NCI-H187 (cell line): Measurements from ENCODE around the gene PARD3B.

Source experiments
- DNase-seq, 2 experiments: peaks; one replicate each; lab custom pipeline; 2025; lab: John Stamatoyannopoulos, UW

The PARD3B gene

DNA sequence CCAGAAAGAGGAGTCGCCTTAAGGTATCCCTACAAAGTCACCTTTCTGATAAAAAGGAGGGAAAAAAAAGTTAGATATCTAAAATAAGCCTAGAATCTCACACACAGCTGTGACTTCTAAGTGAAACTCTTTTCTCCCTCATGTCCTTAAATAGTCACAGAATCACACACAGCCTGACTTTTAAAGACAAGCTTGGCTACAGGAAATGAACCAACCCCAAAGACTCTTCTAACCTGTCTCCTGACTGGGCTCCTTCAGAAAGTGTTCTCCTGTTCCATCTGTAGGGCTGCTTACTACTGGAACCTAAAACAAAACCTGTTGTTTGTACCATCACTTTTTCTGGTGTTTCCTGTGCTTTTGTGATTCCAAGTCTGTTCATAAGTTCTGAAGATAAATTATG lies 1074.3 kb downstream of the PARD3B start:
- DNase-seq, result no peak

DNA sequence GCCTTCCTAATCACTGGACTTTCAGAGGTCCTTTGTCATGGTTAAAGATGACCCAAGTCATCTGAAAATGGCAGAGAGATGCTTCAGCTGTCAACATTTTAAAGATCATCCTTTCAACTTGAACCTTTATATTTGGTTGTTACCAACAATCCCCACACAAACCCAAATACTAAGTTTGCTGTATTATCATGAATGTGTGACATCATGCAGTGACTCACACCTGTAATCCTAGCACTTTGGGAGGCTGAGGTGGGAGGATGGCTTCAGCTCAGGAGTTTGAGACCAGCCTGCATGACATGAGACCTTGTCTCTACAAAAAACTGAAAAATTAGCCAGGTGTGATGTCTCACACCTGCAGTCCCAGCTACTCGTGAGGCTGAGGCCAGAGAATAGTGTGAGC lies 1081.8 kb downstream of the PARD3B start:
- no peak for DNase-seq

DNA sequence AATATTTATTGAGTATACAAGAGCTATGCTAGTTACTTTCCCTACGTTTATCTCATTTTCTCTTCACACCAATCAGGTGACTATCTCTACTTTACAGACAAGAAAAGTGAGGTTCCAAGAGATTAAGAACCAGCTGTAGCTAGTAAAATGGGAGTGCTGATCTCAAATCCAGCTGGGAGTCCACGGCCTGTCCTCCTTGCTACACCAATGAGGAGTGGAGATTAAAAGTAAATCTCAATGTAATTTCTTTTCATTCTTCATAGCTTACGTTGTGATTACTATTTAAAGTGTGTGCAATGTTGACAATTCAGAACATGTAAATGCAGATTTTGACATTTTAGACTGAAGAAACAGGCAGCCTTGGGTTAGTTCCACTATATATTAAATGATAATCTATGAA lies 1083.1 kb downstream of the PARD3B start:
- DNase-seq, result no peak

DNA sequence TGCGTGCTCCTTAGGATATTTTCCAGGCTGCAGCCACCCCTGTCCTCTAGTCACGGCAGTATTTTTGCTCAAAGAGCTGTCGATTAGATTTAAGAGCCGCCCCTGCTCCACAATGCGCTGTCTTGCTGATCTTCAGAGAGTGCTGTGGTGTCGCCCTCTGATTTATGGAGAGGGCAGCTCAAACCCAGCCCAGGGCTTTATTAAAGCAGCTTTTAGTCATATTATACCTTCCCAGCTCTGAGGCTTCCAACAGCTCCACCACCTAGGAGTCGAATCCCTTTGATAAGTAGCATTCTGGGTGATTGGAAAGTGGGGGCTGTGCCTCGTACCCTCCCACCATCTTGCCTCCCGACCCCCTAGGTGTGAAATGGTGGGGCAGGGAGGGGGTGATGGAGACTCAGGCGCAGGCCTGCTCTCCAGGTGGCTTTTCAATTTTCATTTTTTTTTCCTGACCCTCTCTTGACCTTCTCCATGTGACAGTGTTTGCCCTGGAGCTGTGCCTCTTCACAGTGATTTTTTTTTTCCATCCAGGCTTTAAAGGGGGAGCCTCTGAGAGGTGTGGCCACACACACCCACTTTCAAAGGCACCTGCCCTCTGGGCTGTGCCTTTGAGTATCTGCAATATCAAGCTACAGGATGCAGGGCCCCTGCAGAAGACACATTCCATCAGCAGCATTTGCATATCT lies 1084.0 kb downstream of the PARD3B start:
- DNase-seq, result peak in 1 of 2 experiments; percentile 8

DNA sequence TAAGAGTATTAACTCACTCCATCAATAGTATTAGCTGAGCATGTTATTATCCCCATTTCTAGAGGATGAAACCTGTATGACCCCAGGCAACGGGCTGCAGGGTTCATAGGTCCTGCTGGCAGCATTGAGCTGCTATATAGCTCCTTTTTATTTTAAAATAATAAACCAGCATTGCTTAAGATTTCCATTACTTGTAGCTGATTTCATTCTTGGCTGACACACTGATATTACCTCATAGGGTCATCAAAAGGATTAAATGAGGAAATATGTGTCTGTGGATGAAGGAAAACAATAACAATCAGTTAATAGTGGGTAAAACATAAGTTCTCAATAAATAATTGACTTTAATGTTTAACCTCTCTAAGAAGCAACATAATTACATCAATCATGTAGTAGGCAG lies 1088.7 kb downstream of the PARD3B start:
- DNase-seq, result no peak

DNA sequence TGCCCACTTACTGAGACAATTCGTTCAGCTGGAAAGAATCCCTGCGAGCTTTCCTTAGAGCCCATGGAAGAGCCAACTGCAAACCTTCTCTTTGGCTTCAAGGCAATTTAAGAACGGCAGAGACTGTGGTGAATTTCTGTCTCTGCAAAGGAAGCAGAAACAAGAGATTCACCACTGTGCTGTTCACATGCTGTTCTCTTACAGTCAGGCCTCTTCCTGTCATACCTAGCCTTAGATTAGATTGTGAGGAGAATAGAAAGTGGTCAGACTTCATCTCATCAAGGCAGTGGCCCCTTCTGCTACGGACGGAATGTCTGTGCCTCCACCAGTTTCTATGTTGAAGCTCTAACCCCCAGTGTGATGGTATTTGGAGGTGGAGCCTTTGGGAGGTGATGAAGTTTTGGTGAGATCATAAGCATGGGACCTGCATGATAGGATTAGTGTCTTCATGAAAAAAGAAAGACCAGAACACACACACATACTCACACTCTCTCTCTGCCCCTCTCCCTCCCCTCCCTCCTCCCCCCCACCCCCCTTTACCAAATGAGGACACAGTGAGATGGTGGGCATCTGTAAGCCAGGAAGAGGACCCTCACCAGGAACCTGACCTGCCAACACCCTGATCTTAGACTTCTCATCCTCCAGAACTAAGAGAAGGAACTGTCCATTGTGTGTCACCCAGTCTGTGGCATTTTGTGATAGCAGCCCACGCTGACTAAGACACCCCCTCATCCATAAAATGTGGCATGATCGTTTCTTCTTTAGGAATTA lies 1091.5 kb downstream of the PARD3B start:
- DNase-seq, result no peak

DNA sequence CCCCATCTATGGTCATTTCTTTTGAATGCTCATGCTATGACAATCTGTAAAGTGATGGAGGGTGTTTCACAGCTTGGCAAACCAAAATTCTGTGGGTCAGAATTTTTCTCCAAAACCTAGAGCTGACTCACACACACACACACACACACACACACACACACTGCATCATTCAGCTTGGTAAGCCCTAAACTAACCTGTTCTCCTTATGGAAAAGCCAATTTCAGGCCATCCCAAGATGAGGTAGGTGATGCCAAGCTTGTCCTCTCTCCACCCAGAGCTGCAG lies 1092.0 kb downstream of the PARD3B start:
- no peak for DNase-seq

DNA sequence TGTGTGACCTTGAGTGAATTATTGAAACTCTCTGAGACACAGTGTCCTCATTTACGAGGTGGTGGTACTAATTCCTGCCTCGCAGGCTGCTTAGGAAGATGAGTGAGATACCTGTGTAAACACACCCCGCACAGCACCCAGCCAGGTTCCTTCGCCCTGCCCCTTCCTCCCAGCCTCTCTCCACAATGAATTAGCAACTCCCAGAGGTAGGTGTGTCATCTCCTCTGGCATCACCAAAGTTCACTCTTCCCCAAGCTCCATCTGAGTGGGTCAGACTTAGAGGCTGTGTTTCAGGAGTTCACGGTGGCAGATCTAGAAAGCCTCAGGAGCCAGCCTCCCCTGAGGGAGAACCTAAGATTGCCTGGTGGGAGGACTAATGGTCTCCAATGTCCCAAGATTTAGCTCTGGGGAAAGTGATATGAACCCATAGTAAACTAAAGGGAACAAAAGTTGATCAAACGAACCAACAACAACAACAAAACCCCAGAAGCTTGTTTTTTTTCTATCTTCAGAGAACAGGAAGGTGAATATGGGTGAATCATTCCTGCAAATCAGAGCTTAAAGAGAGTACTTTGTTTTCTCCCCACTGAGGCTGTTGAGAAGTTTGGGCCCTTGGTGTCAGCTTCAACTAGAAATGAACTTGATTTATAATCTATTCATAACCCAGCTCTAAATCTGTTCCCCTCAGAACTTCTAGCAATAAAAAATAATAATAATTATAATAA lies 1092.7 kb downstream of the PARD3B start:
- DNase-seq, result no peak

DNA sequence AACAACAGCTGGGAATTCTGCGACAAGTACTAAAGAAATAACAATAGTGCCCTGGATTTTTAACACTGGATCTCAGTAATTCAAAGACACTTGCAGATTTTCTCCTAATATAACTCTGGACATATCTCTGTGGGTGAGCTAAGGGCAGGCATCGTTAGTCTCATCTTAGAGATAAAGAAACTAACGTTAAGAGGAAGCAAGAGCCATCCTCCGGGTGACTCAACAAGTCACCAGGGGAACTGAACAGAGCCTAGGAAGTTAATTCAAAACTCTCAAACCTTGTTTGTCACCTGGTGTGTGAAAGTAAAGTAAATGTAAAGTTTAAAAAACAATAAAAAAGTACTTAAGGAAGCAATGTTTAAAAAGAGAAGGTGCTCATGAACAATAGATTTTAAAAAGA lies 1095.4 kb downstream of the PARD3B start:
- no peak for DNase-seq

DNA sequence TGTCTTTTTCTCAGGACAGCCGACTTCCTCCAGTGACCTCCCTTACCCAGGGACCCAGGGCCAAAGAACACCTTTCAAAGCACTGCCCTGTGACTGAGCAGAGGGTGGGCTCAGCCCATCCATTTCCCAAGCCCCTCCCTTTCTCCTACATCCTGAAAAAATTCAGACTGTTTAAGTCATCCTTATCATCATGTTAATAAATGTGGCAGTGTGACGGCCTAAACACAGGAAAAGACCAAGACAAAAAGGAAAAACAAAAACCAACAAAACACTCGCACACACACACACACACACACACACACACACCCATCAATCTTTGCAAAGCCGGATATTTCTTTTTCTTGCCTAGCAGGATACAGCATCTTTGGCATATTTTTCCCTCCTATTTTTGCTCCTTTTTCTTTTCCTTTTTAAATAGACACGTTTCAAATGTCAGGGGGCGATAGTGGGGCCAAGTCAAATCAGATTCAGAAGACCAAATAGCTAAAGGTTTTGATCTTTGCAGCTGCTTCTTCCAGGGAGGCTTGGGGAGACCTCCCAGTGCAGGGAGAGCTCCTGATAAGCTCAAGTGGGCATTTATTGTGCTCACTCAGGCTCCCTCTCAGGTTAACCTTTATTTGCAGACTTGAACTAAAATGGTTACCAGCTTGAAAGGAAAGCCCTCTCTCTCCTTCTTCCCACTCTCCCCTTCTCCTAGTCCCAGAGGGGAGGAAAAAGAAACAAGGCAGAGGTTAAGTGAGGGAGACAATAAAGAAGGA lies 1097.5 kb downstream of the PARD3B start:
- no peak for DNase-seq

DNA sequence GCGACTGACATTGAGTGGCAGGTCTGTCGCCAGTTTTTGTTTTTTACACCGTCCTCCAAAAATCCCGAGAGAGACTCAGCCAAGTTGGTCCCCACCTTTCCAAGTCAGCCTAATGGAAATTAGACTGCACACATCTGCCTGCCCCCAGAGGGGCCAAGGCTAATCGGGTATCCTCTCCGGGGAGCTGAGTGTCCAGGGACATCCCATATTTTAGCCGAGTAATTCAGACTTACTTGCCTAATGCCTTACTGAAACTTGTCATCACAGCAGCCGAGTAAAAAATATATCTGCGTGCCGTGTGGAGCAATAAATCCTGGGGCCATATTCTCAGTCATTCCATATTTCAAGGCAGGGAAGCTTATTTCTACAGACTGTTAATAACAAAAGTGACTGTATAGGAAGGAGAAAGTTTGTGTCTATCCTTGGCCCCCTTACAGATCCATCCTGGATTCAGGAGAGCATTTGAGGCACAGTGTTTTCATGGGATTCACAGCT lies 1098.2 kb downstream of the PARD3B start:
- no peak for DNase-seq

DNA sequence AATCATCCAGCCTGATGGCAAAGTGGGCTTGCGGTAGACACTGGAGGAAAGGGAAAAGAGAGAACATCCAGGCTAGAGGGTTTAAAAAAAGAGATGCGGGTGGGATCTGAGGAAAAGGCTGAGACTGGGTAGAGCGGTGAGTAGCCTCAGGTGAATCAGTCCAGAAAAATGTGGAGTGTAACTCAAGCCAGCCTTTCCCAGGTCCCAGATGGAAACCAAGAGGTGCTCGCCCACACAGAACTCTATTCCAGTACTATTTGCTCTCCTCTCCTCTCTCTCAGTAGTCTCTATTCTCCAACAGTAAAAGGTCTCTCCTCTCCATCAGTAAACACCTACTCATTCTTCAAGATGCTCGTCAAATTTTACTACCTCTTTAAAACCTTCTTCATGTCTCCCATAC lies 1098.7 kb downstream of the PARD3B start:
- DNase-seq, result no peak

DNA sequence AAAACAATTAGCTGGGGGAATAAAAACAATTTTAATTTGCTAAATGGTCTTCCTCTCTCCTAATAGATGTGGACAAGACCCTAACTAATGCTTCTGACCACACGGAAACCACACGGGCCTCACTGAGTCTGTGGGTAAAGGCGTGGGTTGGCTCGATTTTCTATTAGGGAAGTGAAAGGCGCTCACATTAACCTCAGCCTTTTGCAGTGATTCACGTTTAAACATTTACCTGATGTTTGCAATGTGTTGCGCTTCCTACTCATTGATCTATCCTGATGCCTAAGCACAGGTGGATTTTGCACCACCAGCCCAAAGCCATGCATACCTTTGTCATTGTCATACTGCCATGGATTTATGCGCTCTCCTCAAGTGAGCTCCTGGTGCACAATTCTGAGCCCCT lies 1101.4 kb downstream of the PARD3B start:
- DNase-seq, result no peak

DNA sequence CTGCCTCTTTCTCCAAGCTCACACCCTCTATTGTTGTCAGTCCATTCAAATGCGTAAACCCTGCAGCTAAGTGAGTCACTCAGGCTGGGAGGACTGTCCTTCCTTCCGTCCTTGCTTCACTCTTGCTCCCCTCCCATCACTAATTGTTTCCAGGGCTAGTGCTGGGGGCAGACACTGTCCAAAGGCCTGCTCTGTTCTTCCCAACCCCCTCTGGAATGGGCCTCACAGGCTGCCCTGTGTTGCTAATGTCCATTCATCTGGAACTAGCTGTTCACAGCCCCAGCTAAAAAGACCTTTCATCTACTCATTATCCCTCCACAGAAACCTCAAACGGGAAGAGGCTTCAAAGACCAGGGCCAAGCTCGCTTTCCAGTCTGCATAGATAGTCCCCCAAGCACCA lies 1105.2 kb downstream of the PARD3B start:
- DNase-seq, result no peak

DNA sequence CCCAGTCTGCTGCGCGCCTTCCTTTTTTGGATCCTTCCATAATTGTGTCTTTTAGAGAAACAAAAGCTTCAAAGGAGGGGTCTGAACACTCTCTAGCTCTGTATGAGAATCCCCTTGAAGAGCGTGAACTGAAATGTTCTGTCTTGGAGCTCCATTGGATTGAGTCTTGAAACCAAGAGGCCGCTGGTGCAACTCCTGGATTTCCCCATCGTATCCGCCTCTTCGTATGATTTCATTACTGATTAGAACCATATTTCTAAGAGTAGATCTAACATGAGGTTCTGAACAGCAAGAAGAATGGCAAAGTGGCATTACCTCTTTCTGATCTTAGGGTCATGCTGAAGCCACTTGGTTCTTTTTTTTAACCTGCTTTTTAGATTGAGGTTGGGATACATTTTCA lies 1105.7 kb downstream of the PARD3B start:
- no peak for DNase-seq

DNA sequence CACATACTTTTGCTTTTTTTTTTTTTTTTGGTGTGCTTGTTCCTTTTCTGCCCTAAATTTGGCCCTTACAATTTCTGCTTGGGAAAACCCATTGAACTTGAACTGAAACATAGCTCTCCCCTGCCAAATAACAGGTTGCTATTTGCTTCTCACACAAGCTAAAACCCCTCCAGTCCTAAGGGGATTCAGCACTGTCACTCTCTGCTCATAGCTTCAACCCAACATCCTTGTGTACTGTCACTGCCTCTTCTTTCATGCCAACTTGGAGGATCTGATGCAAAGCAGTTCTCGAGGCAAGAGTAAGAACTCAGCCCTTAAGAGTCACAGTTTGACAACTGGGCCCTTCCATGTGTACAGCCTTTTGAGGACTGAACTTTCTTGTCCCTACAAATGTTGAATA lies 1106.4 kb downstream of the PARD3B start:
- DNase-seq, result no peak

DNA sequence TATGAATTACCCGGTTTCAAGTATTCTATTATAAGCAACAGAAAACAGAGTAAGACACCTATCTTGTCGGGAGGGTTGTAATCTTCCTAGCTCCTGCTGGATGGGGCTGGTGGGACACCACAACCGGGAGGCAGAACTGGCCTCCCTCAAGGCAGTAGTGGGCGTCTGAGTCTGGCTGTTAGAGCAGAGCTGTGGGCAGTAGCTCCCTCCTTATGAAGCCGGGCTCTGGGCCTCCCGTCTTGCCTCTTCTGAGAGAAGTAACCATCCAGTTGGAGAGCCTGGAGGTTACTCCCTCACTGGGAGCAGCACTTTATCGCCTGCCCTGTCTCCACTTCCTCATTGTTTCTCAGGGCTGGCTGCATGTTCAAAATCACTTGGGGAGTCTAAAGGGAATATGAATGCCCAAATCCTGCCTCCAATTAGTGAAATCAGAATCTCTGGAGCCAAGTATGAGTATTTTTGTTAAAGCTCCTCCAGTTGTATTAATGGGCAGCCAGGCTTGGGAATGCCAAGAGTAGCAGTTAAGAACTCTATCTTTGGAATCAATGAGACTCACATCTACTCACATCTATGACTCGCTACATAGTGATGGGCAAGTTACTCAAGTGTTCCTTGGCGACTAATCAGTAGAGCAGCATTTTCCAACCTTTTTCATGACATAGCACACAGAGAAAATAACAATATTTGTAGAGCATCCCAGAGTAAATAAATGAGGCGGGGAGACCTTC lies 1109.8 kb downstream of the PARD3B start:
- DNase-seq, result no peak

DNA sequence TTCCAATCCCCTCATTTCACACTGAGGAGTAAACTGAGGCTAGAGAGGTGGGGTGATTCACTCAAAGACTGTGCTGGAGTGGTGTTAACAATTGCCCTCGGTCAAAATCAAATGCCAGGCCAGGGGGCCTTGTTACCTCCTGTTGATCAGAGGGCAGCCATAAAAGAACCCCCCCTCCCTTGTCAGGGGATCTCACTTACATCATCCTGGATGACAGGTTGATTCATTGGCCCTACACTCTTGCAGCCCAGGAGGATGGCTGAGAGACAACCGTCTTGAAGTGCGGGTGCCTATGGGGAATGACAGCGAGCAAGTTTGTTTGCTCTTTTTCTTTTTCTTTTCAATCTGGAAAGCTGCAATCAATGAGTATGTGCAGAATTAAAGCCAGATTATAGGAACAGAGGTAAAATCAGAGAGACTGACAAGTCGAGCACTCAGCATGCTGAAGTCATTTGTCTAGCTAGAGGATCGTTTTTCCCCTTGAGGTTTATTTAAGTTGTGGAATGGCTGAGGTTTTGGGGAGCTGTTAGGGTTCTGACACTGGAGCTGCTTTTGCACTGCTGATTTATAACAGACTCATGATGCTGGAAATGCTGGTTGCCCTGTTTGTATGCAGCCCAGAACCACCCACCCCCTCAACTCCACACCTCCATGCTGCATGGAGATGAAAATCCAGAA lies 1110.6 kb downstream of the PARD3B start:
- DNase-seq, result no peak

DNA sequence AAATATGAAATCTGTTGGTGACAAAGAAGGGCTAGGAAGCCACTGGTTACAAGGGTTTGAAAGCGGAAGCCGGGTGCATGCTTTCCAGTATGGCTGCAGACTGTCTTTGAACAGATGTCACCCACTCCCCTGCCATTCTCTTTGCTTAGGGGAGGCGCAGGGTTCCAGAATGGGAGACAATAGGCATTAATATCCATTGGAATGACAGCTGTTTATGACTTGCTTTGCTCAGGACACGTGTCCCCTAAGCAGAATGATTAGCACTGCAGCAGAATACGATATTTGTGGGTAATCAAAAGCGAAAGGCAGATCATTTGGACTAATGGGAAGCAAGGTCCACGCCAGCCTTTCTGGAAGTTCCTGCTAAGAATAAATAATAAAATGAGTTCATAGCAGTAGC lies 1111.2 kb downstream of the PARD3B start:
- no peak for DNase-seq

DNA sequence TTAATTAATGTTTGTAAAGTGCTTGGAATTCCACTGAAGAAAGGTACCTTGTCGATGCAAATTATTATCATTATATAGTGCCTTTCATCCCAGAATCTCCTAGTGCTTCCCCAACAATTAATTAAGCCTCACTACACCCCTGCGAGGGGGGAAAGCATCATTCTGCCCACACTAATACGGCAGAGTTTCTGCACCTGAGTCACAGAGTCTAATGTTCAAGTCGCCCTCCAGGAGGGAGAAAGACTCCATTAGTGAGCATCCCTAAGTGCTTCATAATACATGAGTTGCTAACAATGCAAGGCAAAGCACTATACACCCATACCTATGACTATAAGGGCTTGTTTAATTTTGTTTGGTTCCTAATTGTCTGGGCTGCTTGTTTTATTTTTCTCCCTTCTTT lies 1111.7 kb downstream of the PARD3B start:
- no peak for DNase-seq

DNA sequence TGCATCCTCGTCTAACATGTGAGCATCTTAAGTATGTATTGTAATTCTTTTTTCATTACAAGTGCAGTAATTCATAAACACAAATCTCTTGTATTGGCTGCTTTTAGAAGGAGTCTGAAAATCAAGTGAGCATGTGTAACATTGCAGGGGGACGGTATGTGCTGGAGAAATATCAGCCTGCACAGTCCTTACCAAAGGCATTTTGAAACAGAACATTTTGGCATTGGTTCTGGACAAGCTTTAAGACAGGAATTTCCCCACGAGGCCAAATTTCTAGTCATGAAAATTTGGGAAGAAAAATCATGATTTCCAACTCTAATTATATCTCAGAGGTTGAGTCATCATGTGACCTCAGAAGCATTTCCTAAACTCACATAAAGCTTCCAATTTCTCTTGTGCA lies 1112.3 kb downstream of the PARD3B start:
- no peak for DNase-seq
